Left hindlimb (tissue), 1 donor: ENCODE results near the gene CD44.

Experiments used
- DNase-seq: peaks from one replicate; pipeline ENCODE4 v3.0.0-alpha.2; 2018

The CD44 gene

GRCh38 chr11:35112056-35112845 lies 26.7 kb upstream of the CD44 start:
- DNase-seq = no peak

GRCh38 chr11:35112846-35113105 lies 26.2 kb upstream of the CD44 start:
- DNase-seq = no peak

- no peak for DNase-seq
These were observed 23.9 kb upstream of the CD44 start for GRCh38 chr11:35114906-35115687.

- no peak for DNase-seq
These were observed 23.3 kb upstream of the CD44 start for GRCh38 chr11:35115688-35116030.

GRCh38 chr11:35116245-35116644 lies 22.7 kb upstream of the CD44 start:
- DNase-seq = no peak

GRCh38 chr11:35116762-35117640 lies 22.0 kb upstream of the CD44 start:
- DNase-seq = peak; percentile 78

- no peak for DNase-seq
These were observed 20.1 kb upstream of the CD44 start for GRCh38 chr11:35118906-35119305.

GRCh38 chr11:35121326-35121865 lies 17.6 kb upstream of the CD44 start:
- DNase-seq = no peak

GRCh38 chr11:35122308-35122707 lies 16.7 kb upstream of the CD44 start:
- no peak for DNase-seq

GRCh38 chr11:35126000-35126878 lies 12.7 kb upstream of the CD44 start:
- no peak for DNase-seq

- DNase-seq = no peak
These were observed 11.9 kb upstream of the CD44 start for GRCh38 chr11:35126879-35127581.

GRCh38 chr11:35127619-35128018 lies 11.4 kb upstream of the CD44 start:
- DNase-seq = no peak

GRCh38 chr11:35131094-35131493 lies 7.9 kb upstream of the CD44 start:
- no peak for DNase-seq

- peak; percentile 62 for DNase-seq
These were observed 7.1 kb upstream of the CD44 start for GRCh38 chr11:35131886-35132285.

- DNase-seq = no peak
These were observed 5.3 kb upstream of the CD44 start for GRCh38 chr11:35133656-35134055.

GRCh38 chr11:35134403-35135148 lies 4.4 kb upstream of the CD44 start:
- no peak for DNase-seq

GRCh38 chr11:35135222-35135621 lies 3.7 kb upstream of the CD44 start:
- DNase-seq = no peak

GRCh38 chr11:35136311-35136710 lies 2.7 kb upstream of the CD44 start:
- DNase-seq = no peak

GRCh38 chr11:35138058-35138457 lies 913 bp upstream of the CD44 start:
- no peak for DNase-seq

GRCh38 chr11:35138606-35138942 lies 397 bp upstream of the CD44 start:
- no peak for DNase-seq

- DNase-seq = peak; percentile 71
These were observed 831 bp downstream of the CD44 start for GRCh38 chr11:35139722-35140282.
